ENCODE measurements around the gene MYO3A.

The MYO3A gene, protein sequence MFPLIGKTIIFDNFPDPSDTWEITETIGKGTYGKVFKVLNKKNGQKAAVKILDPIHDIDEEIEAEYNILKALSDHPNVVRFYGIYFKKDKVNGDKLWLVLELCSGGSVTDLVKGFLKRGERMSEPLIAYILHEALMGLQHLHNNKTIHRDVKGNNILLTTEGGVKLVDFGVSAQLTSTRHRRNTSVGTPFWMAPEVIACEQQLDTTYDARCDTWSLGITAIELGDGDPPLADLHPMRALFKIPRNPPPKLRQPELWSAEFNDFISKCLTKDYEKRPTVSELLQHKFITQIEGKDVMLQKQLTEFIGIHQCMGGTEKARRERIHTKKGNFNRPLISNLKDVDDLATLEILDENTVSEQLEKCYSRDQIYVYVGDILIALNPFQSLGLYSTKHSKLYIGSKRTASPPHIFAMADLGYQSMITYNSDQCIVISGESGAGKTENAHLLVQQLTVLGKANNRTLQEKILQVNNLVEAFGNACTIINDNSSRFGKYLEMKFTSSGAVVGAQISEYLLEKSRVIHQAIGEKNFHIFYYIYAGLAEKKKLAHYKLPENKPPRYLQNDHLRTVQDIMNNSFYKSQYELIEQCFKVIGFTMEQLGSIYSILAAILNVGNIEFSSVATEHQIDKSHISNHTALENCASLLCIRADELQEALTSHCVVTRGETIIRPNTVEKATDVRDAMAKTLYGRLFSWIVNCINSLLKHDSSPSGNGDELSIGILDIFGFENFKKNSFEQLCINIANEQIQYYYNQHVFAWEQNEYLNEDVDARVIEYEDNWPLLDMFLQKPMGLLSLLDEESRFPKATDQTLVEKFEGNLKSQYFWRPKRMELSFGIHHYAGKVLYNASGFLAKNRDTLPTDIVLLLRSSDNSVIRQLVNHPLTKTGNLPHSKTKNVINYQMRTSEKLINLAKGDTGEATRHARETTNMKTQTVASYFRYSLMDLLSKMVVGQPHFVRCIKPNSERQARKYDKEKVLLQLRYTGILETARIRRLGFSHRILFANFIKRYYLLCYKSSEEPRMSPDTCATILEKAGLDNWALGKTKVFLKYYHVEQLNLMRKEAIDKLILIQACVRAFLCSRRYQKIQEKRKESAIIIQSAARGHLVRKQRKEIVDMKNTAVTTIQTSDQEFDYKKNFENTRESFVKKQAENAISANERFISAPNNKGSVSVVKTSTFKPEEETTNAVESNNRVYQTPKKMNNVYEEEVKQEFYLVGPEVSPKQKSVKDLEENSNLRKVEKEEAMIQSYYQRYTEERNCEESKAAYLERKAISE (N-terminal part only)

DNA sequence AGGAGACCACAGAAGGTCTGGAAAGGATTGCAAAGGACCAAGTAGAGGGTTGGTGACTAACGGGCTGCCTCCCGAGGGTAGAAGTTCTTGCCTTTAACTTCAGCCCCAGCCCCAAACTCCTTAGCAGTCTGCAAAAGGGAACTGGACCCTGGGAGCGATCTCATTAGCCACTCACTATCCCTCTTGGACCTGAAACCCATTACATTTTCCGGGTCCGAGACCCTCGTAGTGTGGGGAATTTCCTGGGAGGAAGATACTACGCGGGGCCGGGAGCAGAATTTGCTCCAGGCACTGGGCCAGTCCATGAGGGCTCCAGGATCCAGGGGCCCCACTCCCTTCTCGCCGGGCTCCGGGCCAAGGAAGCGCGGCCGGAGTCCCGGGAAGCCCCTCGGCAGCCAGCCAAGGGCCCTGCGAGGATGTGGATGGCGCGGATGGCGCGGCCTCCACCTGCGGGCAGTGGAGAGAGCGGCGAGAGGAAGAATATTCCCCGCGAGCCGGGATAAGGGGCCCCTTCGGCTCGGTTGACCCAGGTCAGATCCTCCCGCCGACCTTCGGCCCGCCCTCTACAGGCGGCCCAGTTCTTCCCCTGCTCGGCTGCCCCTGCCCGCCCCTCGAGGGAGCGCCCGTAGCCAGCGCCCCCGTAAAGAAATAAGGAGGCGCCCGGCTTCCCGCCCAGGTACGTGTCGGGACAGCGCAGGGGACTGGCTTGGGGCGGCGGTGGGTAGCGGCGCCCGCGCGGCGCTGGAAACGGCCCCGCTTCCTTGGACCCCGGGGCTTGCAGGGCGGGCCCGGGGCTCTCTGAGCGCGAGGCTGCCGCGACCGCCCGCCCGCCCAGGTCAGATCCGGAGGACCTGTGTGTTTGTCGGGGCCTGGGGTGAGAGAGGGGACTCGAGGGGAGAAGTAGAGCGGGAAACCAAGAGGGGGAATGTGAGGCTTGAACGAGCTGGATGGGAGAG is at the start of gene MYO3A:
MYO3A (plus strand) TSS at position 577 of the 956 bp plus-strand sequence. CDS start 17,882 bp downstream, outside the sequence.
- no peak for DNase-seq (ENCODE audit: low read depth in 4 of 4, low spot score in 1 of 4)

DNA sequence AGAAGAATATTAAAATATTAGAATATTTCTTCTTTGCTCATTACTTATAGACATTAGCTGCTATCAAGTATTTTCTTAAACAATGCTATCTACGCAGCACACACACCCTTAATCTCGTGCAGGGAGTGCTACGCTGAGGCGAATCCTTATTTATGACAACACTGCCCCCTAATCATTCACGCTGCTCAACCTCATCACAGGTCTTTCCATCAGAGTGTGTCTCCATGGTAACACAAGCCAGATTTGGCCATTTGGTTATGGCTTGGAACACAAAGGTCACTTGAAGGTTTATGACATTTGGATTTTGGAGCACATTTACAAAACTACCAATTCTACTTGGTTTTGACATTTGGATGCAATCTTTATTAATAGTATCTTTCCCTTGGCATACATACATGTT is 45.4 kb upstream of the MYO3A start:
- DNase-seq (ENCODE audit: low read depth in 4 of 4, low spot score in 1 of 4), result no peak

DNA sequence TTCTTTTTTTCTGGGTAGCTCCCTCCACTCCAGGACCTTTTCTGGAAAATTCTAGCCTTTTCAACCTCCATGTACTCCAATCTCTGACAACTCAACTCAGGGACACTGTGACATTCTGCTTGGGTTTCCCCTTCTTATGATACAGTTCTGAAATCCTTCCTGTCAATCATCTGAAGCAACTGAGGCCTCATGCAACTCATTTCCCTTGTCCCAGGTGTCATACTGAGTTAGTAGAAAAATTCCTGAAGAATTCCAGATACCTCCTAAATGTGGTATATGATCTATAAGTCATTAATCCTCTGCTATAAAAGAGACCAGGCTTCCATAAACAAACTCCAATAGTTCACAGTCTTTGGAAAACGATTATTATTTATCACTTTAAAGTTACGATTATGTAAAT is 43.0 kb upstream of the MYO3A start:
- no peak for DNase-seq (ENCODE audit: low read depth in 4 of 4, low spot score in 1 of 4)

DNA sequence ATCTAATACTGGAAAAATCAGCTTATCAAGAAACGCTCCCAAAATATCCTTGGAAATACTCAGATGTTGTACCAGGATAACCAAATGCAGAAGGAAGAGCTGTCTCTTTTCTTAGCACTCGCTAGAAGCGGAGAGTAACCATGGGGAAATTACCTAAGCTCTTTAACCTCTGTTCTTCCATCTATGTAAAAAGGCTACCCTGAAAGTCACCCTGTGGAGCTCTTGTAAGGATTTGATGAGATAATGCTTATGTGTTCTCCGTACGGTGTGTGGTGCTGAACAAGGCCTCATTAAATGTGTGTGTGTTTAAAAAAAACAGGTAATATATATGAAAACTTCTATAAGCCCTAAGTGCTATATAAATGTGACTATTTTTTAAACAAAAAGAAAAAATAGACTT is 38.2 kb upstream of the MYO3A start:
- no peak for DNase-seq (ENCODE audit: low read depth in 4 of 4, low spot score in 1 of 4)

DNA sequence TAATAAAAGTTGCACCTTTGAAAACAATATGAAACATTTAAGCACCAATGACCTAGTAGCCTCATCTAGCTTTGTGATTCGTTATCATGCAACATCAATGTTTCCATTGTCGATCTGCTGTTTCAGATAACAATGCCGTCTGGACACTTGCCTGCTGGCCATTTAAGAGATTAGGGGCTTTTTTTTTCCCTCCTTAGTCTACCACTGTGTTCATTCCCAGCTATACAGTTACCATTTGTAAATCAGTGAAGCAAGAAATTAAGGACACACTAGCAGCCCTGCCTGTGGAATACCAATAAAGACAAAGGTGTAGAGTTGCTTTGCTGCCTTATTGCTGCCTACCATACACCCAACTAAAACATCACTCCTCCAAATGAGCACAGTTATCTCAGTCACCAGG is 37.6 kb upstream of the MYO3A start:
- no peak for DNase-seq (ENCODE audit: low read depth in 4 of 4, low spot score in 1 of 4)

DNA sequence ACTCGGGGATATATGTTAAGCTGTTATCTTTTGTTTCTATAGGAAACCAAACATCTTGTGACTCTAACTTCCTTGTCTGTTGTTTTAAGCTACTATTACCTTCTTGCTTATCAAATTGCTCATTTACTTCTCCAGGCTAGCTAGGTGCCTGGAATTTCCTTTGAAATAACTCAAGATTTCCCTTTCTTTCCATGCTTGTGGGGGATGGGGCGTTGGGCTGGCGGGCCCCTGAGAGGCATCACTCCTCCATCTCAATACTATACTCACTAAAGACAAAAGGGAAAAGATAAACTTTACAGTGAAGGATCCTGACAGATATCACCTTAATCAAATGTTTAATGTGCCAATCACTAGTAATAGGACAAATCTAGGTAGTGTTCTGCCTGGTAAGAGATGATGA is 34.7 kb upstream of the MYO3A start:
- DNase-seq (ENCODE audit: low read depth in 4 of 4, low spot score in 1 of 4), result no peak

DNA sequence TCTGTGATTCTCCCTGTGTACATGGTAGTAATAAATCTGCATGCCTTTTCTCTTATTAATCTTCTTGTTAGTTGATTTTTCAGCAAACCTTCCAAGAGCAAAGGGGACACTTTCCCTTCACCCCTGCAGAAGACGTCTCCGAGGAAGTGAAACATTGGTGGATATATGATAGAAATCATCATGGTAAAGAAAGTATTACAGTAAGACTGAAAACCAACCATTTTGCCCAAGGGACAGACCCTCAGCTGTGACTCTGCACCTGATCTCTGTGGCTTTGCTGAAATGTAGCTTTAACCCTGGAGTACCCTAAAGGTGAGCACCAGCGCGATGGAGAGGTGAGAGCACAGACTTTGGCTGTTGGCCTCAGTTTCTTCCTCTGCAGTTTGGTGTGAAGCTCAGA is 32.8 kb upstream of the MYO3A start:
- DNase-seq (ENCODE audit: low read depth in 4 of 4, low spot score in 1 of 4), result no peak

DNA sequence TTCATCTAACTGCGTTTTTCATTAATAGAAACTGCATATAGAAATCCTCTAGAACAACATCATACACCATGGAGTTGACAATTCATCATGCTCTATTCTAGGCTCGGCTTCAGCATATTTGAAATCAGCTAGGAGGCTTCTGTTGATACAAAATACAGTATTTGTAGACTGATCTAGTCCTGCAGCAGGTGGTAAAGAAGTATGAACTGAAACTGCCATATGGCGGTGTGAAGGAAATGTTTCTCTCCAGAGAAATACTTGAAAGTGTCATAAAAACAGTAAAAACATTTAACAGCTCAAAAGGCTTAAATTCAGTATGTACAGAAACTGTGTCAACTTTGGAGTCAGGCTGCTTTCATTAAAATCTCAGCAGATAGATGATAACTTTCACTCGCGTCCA is 32.0 kb upstream of the MYO3A start:
- DNase-seq (ENCODE audit: low read depth in 4 of 4, low spot score in 1 of 4), result no peak

DNA sequence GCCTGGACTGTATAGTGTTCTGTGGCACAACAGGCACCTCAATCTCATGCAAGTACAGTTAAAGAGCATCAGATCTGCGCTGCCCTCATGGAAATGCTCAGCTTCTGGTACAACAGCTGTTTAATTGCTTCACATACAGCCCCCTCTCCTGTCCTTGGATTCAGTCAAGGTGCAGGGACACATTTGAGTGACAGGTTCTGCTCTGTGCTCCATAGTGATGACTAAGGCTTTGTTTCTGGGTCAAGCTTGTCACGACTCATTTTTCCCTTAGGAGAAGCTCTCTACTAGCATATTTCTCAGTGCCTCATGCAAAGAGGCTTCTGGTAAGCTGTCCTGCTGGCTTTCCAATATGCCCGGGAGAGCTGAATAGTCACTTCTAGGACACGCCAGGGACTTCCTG is 26.8 kb upstream of the MYO3A start:
- no peak for DNase-seq (ENCODE audit: low read depth in 4 of 4, low spot score in 1 of 4)

DNA sequence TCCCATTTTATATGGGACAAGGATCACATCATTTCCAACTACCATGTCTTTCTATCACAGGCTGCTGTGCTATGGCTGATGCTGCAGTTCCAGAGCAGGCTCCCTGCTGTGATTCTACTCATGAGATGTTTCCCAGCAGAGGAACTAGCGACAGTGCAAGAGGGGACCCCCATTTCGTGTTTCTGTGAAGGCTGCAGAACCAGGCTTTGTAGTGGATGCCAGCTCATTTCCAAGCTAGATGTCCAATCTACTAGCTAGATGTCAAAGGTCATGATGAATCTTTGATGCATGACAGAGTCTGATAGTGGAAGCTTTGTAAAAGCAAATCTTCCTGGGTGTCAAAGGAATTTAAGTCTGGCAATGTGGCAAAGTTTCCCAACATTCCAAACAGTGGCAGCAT is 21.2 kb upstream of the MYO3A start:
- DNase-seq (ENCODE audit: low read depth in 4 of 4, low spot score in 1 of 4), result no peak

DNA sequence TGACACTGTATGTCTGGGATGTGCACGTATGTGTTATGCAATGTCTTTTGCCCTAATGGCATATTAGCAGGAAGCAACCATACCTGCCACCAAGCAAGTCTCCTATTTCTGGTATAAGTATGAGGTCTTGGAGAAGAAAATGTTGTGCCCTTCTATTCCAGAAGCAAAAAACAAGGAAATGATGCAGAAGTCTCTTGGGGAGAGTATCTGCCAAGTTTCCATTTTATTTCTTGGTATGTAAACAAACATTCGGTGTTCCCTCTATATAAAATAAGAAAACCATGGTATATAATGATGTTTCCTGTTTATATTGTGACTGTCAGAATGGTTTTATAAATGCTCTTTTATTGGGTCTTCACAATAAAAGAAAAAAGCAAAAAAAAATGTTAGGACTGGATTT is 19.3 kb upstream of the MYO3A start:
- no peak for DNase-seq (ENCODE audit: low read depth in 4 of 4, low spot score in 1 of 4)

DNA sequence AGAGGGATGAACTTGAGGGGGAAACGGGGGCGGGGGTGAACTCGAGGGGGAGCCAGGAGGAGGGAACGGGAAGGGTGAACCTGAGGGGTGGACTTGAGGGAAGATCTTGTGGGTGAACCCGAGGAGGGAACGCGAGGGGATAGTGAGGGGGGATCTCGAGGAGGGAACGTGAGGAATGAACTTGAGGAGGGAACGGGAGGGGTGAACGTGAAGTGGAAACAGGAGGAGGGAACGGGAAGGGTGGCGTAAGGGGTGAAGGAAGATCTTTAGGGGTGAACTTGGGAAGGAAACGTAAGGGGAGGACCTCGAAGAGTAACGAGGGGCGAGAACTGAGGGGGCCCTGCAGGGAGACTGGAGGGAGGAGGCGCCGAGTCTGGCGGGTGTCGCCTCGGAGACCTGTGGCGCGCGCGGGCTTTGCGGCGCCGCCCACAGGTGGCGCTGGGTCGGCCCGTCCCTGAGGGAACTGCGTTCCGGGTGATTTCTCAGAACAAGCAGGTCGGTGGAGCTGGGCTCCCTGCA is 651 bp downstream of the MYO3A start:
- DNase-seq (ENCODE audit: low read depth in 4 of 4, low spot score in 1 of 4), result peak in 1 of 4 experiments; percentile 5

DNA sequence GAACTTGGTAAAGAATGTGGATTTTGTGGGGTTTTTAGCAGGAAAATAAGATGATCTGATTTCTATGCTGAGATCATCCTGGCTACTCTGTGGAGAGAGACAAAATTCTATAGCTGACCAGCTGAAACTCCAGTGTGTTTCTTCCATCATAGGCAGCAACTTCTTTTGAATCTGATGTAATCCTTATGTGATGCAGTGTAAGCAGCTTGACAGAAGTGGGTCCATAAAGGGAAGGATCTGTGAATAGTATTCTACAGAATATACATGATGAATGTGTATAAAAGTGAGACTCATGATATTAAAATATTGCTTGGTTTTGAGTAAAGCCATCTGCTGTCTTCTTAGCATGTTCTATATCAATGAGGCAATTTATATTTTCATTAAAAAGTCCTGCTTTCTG is 4.4 kb downstream of the MYO3A start:
- DNase-seq (ENCODE audit: low read depth in 4 of 4, low spot score in 1 of 4), result no peak

DNA sequence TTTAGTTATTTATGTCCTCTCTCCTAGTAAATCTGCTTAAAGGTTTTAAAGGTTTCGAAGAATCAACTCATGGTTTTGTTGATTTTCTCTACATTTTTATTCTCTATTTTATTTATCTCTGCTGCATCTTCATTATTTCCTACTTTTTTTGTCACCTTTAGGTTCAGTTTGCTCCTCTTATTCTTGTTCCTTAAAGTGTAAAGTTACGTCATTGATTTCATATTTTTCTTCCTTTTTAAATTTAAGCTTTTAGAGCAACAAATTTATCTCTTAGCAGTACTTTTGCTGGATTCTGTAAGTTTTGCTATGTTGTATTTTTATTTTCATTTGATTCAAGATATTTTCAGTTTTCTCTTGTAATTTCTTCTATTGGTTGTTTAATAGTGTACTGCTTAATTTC is 10.7 kb downstream of the MYO3A start:
- DNase-seq (ENCODE audit: low read depth in 4 of 4, low spot score in 1 of 4), result no peak

DNA sequence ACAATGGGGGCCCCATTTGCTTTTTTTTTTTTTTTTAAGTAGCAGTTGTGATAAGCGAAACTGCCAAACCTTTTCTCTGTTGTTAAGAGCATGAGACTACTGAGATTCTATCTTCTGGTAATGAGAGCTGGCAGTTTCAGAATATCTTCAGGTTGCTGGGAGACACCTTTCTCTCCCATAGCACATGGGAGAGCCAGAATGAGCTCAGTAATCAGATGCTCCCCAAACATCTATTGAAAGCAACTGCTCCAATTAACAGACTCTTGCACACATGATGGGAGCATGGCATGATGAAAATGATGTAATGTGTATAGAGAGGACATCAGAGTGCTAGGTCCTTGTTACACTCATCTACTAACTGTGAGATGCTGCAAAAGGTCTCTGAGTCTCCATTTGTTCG is 18.8 kb downstream of the MYO3A start:
- no peak for DNase-seq (ENCODE audit: low read depth in 4 of 4, low spot score in 1 of 4)

DNA sequence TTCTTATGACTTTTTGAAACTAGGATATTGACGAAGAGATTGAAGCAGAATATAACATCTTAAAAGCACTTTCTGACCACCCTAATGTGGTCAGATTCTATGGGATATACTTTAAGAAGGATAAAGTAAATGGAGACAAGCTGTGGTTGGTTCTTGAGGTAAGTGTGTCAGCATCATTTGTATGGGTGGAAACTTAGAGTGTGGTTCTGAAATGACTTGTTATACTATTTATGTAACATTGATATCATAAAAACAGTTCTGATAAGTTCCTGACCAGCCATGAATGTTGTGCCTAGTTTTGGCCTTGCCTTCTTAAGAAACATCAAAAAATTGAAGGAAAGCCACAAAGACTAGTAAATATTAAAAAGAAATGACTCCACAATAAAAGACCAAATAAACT is 20.8 kb downstream of the MYO3A start:
- DNase-seq (ENCODE audit: low read depth in 4 of 4, low spot score in 1 of 4), result no peak

DNA sequence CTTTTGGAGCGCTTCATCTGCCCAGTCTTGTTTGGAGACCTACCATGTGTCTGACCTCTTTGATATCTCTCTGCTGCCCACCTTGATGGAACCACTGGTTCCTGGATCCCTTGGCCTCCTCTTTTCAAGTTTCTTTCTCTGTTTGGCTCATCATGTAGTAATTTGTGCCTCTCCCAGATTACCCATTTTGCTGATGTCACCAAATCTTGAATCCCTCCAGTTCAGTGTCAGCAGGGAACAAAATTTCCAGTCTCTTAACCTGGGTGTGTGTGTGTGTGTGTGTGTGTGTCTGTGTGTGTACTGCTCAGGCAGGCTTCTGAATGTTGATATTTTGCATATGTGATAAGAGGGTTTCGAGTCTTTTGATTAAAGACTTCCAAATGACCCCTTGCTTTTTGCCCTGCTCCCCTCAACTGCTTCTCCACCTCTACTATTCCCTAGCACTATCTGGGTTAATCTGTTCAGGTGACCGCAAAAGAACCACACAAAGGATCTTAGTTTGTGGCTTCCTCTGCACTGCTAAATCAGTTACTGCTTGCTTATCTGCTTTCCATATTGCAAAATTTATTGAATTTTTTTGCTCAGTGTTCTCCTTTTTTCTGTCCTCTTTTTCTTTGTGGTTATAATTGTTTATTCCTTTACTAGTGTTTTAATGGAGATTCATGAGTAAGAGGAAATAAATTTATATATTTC is 25.7 kb downstream of the MYO3A start:
- no peak for DNase-seq (ENCODE audit: low read depth in 4 of 4, low spot score in 1 of 4)

DNA sequence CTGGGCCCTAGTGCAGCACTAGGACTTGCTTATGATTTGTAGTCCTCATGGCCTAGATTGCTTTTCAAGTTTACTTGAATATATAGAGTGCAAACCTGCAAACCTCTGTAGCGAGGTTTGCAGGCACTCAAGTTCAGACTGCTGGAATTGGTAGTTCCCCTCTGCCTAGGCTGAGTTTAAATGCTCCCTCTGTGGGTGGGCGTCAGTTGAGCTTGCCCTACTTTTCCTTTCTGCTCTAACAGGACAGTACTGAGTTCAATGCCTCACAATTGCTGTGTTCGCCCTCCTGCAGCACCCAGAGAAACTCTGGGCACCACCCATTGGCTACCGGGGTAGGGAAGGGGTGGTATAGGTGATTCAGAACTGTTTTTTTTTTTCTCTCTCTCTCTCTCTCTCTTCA is 31.6 kb downstream of the MYO3A start:
- no peak for DNase-seq (ENCODE audit: low read depth in 4 of 4, low spot score in 1 of 4)

DNA sequence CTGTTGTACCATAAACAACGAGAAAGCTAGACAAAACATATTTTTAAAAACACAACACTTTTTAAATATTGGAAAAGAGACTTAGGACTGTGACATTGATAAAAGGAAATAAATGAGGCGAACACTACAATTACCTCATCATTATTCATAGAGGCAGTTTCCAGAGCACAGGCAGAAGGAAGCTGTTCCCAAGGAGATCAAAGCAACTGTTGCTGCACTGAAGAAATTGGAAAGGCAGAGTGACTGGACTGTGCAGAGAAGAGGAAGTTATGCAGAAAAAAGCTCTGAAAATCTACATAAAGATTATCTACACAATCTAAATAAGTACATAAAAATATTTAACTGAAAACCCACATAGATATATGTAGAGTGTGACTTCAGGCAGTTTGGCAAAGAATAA is 32.8 kb downstream of the MYO3A start:
- DNase-seq (ENCODE audit: low read depth in 4 of 4, low spot score in 1 of 4), result no peak

DNA sequence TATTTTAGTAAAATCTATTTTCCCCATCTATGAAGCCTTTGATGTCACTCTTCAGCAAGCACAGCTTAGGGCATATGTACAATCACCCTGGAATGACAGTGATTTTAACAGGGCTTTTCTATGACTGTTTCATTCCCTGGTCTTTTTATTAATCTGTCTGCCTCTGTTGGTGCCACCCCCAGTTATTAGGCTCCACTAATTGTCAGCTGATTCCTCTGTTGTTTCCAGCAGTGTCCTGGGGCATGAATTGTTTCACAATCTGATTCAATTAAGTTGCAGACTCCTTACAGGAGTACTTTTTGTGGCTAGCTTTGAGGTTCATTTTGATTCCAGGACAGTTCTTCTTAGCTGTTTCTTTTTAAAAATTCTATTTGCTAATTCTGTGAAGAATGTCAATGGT is 38.6 kb downstream of the MYO3A start:
- no peak for DNase-seq (ENCODE audit: low read depth in 4 of 4, low spot score in 1 of 4)

Measured in stimulated activated CD4-positive, alpha-beta T cell treated with anti-CD3 and anti-CD28 coated beads, Interleukin-1b, Interleukin-23, amount 100 ng/mL, for 24 hours (primary cell).